DND-41 (cell line): Measurements from ENCODE around the gene NRP1.

Source experiments
- ATAC-seq: fragments of 200-7000 bp; cut with Tn5 transposase; 3 replicates; pipeline ENCODE4 v1.9.1; 2021; ENCODE audit warnings: low read depth; ENCODE audit not compliant: insufficient read depth
- DNase-seq: peaks from one replicate; pipeline ENCODE4 v3.0.0-alpha.2; 2020
- H2AFZ ChIP-seq: 2 replicates; pipeline ENCODE4 v1.6.0; 2012; ENCODE audit warnings: low read depth, low read length
- H3K27ac ChIP-seq: 2 replicates; pipeline ENCODE4 v1.5.1; 2012; ENCODE audit warnings: low read length, inconsistent platforms
- H3K27me3 ChIP-seq: fragments of 200-600 bp; sonication (generic); 2 replicates; pipeline ENCODE4 v1.6.0; 2012; ENCODE audit warnings: low read length, mild to moderate bottlenecking, inconsistent platforms; ENCODE audit not compliant: insufficient read depth, poor library complexity
- H3K36me3 ChIP-seq: 2 replicates; pipeline ENCODE4 v1.5.1; 2012; ENCODE audit warnings: low read length, inconsistent platforms; ENCODE audit not compliant: insufficient read depth
- H3K4me1 ChIP-seq: 2 replicates; pipeline ENCODE4 v1.5.1; 2012; ENCODE audit warnings: mild to moderate bottlenecking, low read length; ENCODE audit not compliant: insufficient read depth
- H3K4me2 ChIP-seq: 2 replicates; pipeline ENCODE4 v1.6.0; 2012; ENCODE audit warnings: mild to moderate bottlenecking, moderate library complexity, low read length, inconsistent platforms; ENCODE audit not compliant: insufficient read depth
- H3K4me3 ChIP-seq, 2 experiments: fragments of 200-600 bp in 1 of 2; shearing (Covaris generic) in 1 of 2; 2 replicates each; pipeline ENCODE4 v1.5.1; 2012 to 2016; ENCODE audit warnings: inconsistent platforms in 2 of 2, low read length in 2 of 2, mild to moderate bottlenecking in 2 of 2, low read depth in 1 of 2, moderate library complexity in 1 of 2
- H3K79me2 ChIP-seq: 2 replicates; pipeline ENCODE4 v1.6.0; 2012; ENCODE audit warnings: low read length, inconsistent platforms; ENCODE audit not compliant: insufficient read depth
- H3K9ac ChIP-seq: 2 replicates; pipeline ENCODE4 v1.6.0; 2012; ENCODE audit warnings: low read depth, mild to moderate bottlenecking, inconsistent platforms, low read length, moderate library complexity
- H3K9me3 ChIP-seq: 2 replicates; pipeline ENCODE4 v1.5.1; 2012; ENCODE audit warnings: low read length, moderate library complexity, mild to moderate bottlenecking, inconsistent platforms; ENCODE audit not compliant: insufficient read depth, severe bottlenecking
- H4K20me1 ChIP-seq: 2 replicates; pipeline ENCODE4 v1.6.0; 2012; ENCODE audit warnings: low read length; ENCODE audit not compliant: insufficient read depth
- CTCF ChIP-seq: IDR thresholded peaks from 2 replicates; pipeline ENCODE4 v1.5.1; 2012; ENCODE audit warnings: borderline replicate concordance, low read length, moderate library complexity, mild to moderate bottlenecking; ENCODE audit not compliant: poor library complexity, severe bottlenecking; ENCODE audit errors: extremely low read depth
- EZH2 ChIP-seq: IDR thresholded peaks from 3 replicates; pipeline ENCODE4 v1.6.1; 2012; ENCODE audit warnings: borderline replicate concordance, low read depth, mild to moderate bottlenecking, moderate library complexity, low read length, inconsistent platforms; ENCODE audit not compliant: severe bottlenecking

Gene NRP1

GRCh38 chr10:33233221-33233620 lies 101.2 kb downstream of the NRP1 start:
- Histone ChIP-seq H3K27me3 (no peaks in the 10 kb centered on the region), H4K20me1 (no peaks in the 10 kb centered on the region), H3K4me2 (no peak overlapping the region), H3K9me3 (no peaks in the 10 kb centered on the region), H3K79me2 (no peaks in the 10 kb centered on the region), H3K4me1 (no peaks in the 10 kb centered on the region), H3K36me3 (no peaks in the 10 kb centered on the region), H3K4me3 (no peak overlapping the region), H2AFZ (no peak overlapping the region), H3K9ac (no peak overlapping the region), H3K27ac (no peak overlapping the region)
- ATAC-seq (no peak), DNase-seq (no peak)
- TF ChIP-seq EZH2 (no peak), CTCF (no peak)

GRCh38 chr10:33231621-33232350 lies 102.7 kb downstream of the NRP1 start:
- Histone ChIP-seq H3K4me1 (no peaks in the 10 kb centered on the region), H3K27me3 (no peaks in the 10 kb centered on the region), H2AFZ (no peak overlapping the region), H3K79me2 (no peaks in the 10 kb centered on the region), H3K4me3 (no peak overlapping the region), H3K9me3 (no peaks in the 10 kb centered on the region), H3K9ac (no peak overlapping the region), H3K27ac (no peak overlapping the region), H4K20me1 (no peaks in the 10 kb centered on the region), H3K36me3 (no peaks in the 10 kb centered on the region), H3K4me2 (no peak overlapping the region)
- TF ChIP-seq EZH2 (no peak), CTCF (no peak)
- no peak for ATAC-seq
- DNase-seq: no peak

- DNase-seq (no peak), ATAC-seq (no peak)
- Histone ChIP-seq H3K27ac (no peak overlapping the region), H3K4me3 (no peak overlapping the region), H2AFZ (no peak overlapping the region), H3K36me3 (no peaks in the 10 kb centered on the region), H3K4me2 (no peak overlapping the region), H3K79me2 (no peaks in the 10 kb centered on the region), H3K9me3 (no peaks in the 10 kb centered on the region), H3K27me3 (no peaks in the 10 kb centered on the region), H3K9ac (no peak overlapping the region), H4K20me1 (no peaks in the 10 kb centered on the region), H3K4me1 (no peaks in the 10 kb centered on the region)
- TF ChIP-seq EZH2 (no peak), CTCF (no peak)
Observed at GRCh38 chr10:33229949-33230267, 104.6 kb downstream of the NRP1 start.
